WTC11 (cell line): ENCODE measurements around the gene TMEM231.

Source experiments
- CREB1 ChIP-seq: sonication (generic); formaldehyde crosslinking; IDR thresholded peaks from 2 replicates; pipeline ENCODE4 v1.8.0; 2023; ENCODE audit warnings: mild to moderate bottlenecking, missing genetic modification reagents
- TF ChIP-seq, protein P1 (sequence below): fragments of 200-600 bp; IDR thresholded peaks from 2 replicates; pipeline ENCODE4 v1.8.0; 2022; ENCODE audit warnings: antibody characterized with exemption

- TF ChIP-seq, protein P1, sequence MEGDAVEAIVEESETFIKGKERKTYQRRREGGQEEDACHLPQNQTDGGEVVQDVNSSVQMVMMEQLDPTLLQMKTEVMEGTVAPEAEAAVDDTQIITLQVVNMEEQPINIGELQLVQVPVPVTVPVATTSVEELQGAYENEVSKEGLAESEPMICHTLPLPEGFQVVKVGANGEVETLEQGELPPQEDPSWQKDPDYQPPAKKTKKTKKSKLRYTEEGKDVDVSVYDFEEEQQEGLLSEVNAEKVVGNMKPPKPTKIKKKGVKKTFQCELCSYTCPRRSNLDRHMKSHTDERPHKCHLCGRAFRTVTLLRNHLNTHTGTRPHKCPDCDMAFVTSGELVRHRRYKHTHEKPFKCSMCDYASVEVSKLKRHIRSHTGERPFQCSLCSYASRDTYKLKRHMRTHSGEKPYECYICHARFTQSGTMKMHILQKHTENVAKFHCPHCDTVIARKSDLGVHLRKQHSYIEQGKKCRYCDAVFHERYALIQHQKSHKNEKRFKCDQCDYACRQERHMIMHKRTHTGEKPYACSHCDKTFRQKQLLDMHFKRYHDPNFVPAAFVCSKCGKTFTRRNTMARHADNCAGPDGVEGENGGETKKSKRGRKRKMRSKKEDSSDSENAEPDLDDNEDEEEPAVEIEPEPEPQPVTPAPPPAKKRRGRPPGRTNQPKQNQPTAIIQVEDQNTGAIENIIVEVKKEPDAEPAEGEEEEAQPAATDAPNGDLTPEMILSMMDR: no peak
- TF ChIP-seq CREB1 (CRISPR knock-in tag): no peak
Measured at GRCh38 chr16:75575958-75576357, 19.9 kb upstream of the TMEM231 start.
